Measurements from ENCODE around the gene BCL2. TPM values are rescaled to one million over a fixed set of nuclear protein-coding genes. Genes with fewer than 3 reads are reported as not detected.

The BCL2 gene
- total RNA-seq, 1 donor from 2014 or later, result 14.1 TPM

- peak overlapping the region; percentile 85 for H3K27ac Mint-ChIP-seq (ENCODE audit: unreplicated experiment)
- H3K4me3 Mint-ChIP-seq, result no peak overlapping the region
- H3K9me3 Mint-ChIP-seq, result no peaks in the 10 kb centered on the region
- peaks cover 47% of the 10 kb centered on the region for H3K4me1 Mint-ChIP-seq
- H3K27me3 Mint-ChIP-seq (ENCODE audit: low read depth), result no peaks in the 10 kb centered on the region
- DNase-seq (ENCODE audit: low read depth, low spot score), result no peak
- TF ChIP-seq CTCF (conservative IDR thresholded peaks at IDR 0.05), result no peak
- H3K36me3 Mint-ChIP-seq (ENCODE audit: low read depth), result peaks cover 13% of the 10 kb centered on the region
Measured at GRCh38 chr18:63298400-63299365, 20.9 kb downstream of the BCL2 start.

- H3K36me3 Mint-ChIP-seq (ENCODE audit: low read depth), result peaks cover 16% of the 10 kb centered on the region
- TF ChIP-seq CTCF (conservative IDR thresholded peaks at IDR 0.05), result no peak
- peaks cover 41% of the 10 kb centered on the region for H3K4me1 Mint-ChIP-seq
- no peaks in the 10 kb centered on the region for H3K27me3 Mint-ChIP-seq (ENCODE audit: low read depth)
- DNase-seq (ENCODE audit: low read depth, low spot score), result no peak
- no peaks in the 10 kb centered on the region for H3K9me3 Mint-ChIP-seq
- no peak overlapping the region for H3K4me3 Mint-ChIP-seq
- H3K27ac Mint-ChIP-seq (ENCODE audit: unreplicated experiment), result no peak overlapping the region
Measured at GRCh38 chr18:63297687-63298399, 21.7 kb downstream of the BCL2 start.

- no peaks in the 10 kb centered on the region for H3K27me3 Mint-ChIP-seq (ENCODE audit: low read depth)
- DNase-seq (ENCODE audit: low read depth, low spot score), result no peak
- H3K9me3 Mint-ChIP-seq, result no peaks in the 10 kb centered on the region
- no peak overlapping the region for H3K27ac Mint-ChIP-seq (ENCODE audit: unreplicated experiment)
- H3K4me3 Mint-ChIP-seq, result no peak overlapping the region
- no peak for TF ChIP-seq CTCF (conservative IDR thresholded peaks at IDR 0.05)
- H3K4me1 Mint-ChIP-seq, result peaks cover 18% of the 10 kb centered on the region
- peaks cover 14% of the 10 kb centered on the region for H3K36me3 Mint-ChIP-seq (ENCODE audit: low read depth)
Measured at GRCh38 chr18:63293935-63294334, 25.6 kb downstream of the BCL2 start.

- H3K36me3 Mint-ChIP-seq (ENCODE audit: low read depth), result peaks cover 14% of the 10 kb centered on the region
- no peak overlapping the region for H3K4me3 Mint-ChIP-seq
- no peaks in the 10 kb centered on the region for H3K27me3 Mint-ChIP-seq (ENCODE audit: low read depth)
- TF ChIP-seq CTCF (conservative IDR thresholded peaks at IDR 0.05), result no peak
- no peak for DNase-seq (ENCODE audit: low read depth, low spot score)
- peaks cover 12% of the 10 kb centered on the region for H3K4me1 Mint-ChIP-seq
- no peaks in the 10 kb centered on the region for H3K9me3 Mint-ChIP-seq
- peak overlapping the region; percentile 38 for H3K27ac Mint-ChIP-seq (ENCODE audit: unreplicated experiment)
Measured at GRCh38 chr18:63292831-63293683, 26.5 kb downstream of the BCL2 start.

GRCh38 chr18:63291278-63291677 lies 28.3 kb downstream of the BCL2 start:
- peaks cover 12% of the 10 kb centered on the region for H3K4me1 Mint-ChIP-seq
- no peak overlapping the region for H3K27ac Mint-ChIP-seq (ENCODE audit: unreplicated experiment)
- no peaks in the 10 kb centered on the region for H3K27me3 Mint-ChIP-seq (ENCODE audit: low read depth)
- H3K4me3 Mint-ChIP-seq, result no peak overlapping the region
- H3K9me3 Mint-ChIP-seq, result no peaks in the 10 kb centered on the region
- H3K36me3 Mint-ChIP-seq (ENCODE audit: low read depth), result peaks cover 14% of the 10 kb centered on the region
- no peak for DNase-seq (ENCODE audit: low read depth, low spot score)
- TF ChIP-seq CTCF (conservative IDR thresholded peaks at IDR 0.05), result no peak
